ENCODE results near the gene EID2.

GRCh38 chr19:39533791-39534190 lies 6.2 kb downstream of the EID2 start:
- TF ChIP-seq POLR2AphosphoS5 (IDR thresholded peaks at IDR 0.05; ENCODE audit: low read depth, low read length) (no peak), POLR2A (IDR thresholded peaks at IDR 0.05; ENCODE audit: low read depth, low read length) (no peak)

Data from GM12892 (cell line).